Measurements from ENCODE around the gene SPP1. TPM values are rescaled to one million over a fixed set of nuclear protein-coding genes. Genes with fewer than 3 reads are reported as not detected.

The SPP1 gene
- total RNA-seq, 2 experiments from 2014 or later: not detected

GRCh38 chr4:87982036-87982435 lies 6.5 kb downstream of the SPP1 start:
- H3K9me3 ChIP-seq (ENCODE audit: control insufficient read depth in 1 of 2, insufficient read depth in 1 of 2, low read length in 2 of 2): no peaks in the 10 kb centered on the region
- no peak overlapping the region for H3K27ac Mint-ChIP-seq
- CTCF ChIA-PET: no interaction called here
- no peak for TF ChIP-seq CTCF (IDR thresholded peaks at IDR 0.05)
- no peak overlapping the region for H3K4me3 ChIP-seq (ENCODE audit: low read length)
- H3K36me3 ChIP-seq (ENCODE audit: insufficient read depth, low read length): no peaks in the 10 kb centered on the region
- no peaks in the 10 kb centered on the region for H3K4me1 ChIP-seq (ENCODE audit: insufficient read depth, low read length)
- ATAC-seq (ENCODE audit: poor library complexity): no peak
- H3K9me3 Mint-ChIP-seq: no peaks in the 10 kb centered on the region
- POLR2A ChIA-PET: no interaction called here
- no peaks in the 10 kb centered on the region for H3K4me1 Mint-ChIP-seq (ENCODE audit: low read depth)
- H3K27ac ChIP-seq (ENCODE audit: low read depth in 1 of 2, low read length in 2 of 2): no peak overlapping the region
- H3K36me3 Mint-ChIP-seq (ENCODE audit: low read depth): no peaks in the 10 kb centered on the region
- peaks cover 0 to 22% of the 10 kb centered on the region in 2 experiments for H3K27me3 ChIP-seq (ENCODE audit: control insufficient read depth in 1 of 2, insufficient read depth in 2 of 2, low read length in 2 of 2)
- DNase-seq: no peak
- H3K4me3 Mint-ChIP-seq: no peak overlapping the region
- H3K27me3 Mint-ChIP-seq: peaks cover 31% of the 10 kb centered on the region
- intact Hi-C loops (cut with DNase I, micrococcal nuclease): no loop called here

DNA sequence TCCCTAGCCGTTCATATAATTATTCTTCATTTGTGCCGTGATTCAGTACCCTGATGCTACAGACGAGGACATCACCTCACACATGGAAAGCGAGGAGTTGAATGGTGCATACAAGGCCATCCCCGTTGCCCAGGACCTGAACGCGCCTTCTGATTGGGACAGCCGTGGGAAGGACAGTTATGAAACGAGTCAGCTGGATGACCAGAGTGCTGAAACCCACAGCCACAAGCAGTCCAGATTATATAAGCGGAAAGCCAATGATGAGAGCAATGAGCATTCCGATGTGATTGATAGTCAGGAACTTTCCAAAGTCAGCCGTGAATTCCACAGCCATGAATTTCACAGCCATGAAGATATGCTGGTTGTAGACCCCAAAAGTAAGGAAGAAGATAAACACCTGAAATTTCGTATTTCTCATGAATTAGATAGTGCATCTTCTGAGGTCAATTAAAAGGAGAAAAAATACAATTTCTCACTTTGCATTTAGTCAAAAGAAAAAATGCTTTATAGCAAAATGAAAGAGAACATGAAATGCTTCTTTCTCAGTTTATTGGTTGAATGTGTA lies 7.0 kb downstream of the SPP1 start:
- ATAC-seq (ENCODE audit: poor library complexity): no peak
- H3K4me1 Mint-ChIP-seq (ENCODE audit: low read depth): no peaks in the 10 kb centered on the region
- no peak overlapping the region for H3K4me3 Mint-ChIP-seq
- H3K4me3 ChIP-seq (ENCODE audit: low read length): no peak overlapping the region
- POLR2A ChIA-PET: no interaction called here
- peaks cover 0 to 17% of the 10 kb centered on the region in 2 experiments for H3K27me3 ChIP-seq (ENCODE audit: control insufficient read depth in 1 of 2, insufficient read depth in 2 of 2, low read length in 2 of 2)
- H3K9me3 ChIP-seq (ENCODE audit: control insufficient read depth in 1 of 2, insufficient read depth in 1 of 2, low read length in 2 of 2): no peaks in the 10 kb centered on the region
- CTCF ChIA-PET: no interaction called here
- TF ChIP-seq CTCF (IDR thresholded peaks at IDR 0.05): no peak
- no peaks in the 10 kb centered on the region for H3K4me1 ChIP-seq (ENCODE audit: insufficient read depth, low read length)
- H3K36me3 Mint-ChIP-seq (ENCODE audit: low read depth): no peaks in the 10 kb centered on the region
- DNase-seq: no peak
- H3K27ac Mint-ChIP-seq: no peak overlapping the region
- H3K27me3 Mint-ChIP-seq: peaks cover 33% of the 10 kb centered on the region
- H3K36me3 ChIP-seq (ENCODE audit: insufficient read depth, low read length): no peaks in the 10 kb centered on the region
- no peak overlapping the region for H3K27ac ChIP-seq (ENCODE audit: low read depth in 1 of 2, low read length in 2 of 2)
- H3K9me3 Mint-ChIP-seq: no peaks in the 10 kb centered on the region
- intact Hi-C loops (cut with DNase I, micrococcal nuclease): no loop called here

GRCh38 chr4:87983996-87984395 lies 8.5 kb downstream of the SPP1 start:
- ChIA-PET POLR2A (no interaction called here), CTCF (no interaction called here)
- TF ChIP-seq CTCF (IDR thresholded peaks at IDR 0.05): no peak
- peaks cover 26% of the 10 kb centered on the region for H3K27me3 Mint-ChIP-seq
- ATAC-seq (ENCODE audit: poor library complexity) (no peak), DNase-seq (no peak)
- no peaks in the 10 kb centered on the region for H3K36me3 Mint-ChIP-seq (ENCODE audit: low read depth)
- no peak overlapping the region for H3K4me3 ChIP-seq (ENCODE audit: low read length)
- H3K4me3 Mint-ChIP-seq: no peak overlapping the region
- no peaks in the 10 kb centered on the region for H3K4me1 Mint-ChIP-seq (ENCODE audit: low read depth)
- intact Hi-C loops (cut with DNase I, micrococcal nuclease): no loop called here
- H3K36me3 ChIP-seq (ENCODE audit: insufficient read depth, low read length): no peaks in the 10 kb centered on the region
- no peaks in the 10 kb centered on the region for H3K9me3 Mint-ChIP-seq
- H3K9me3 ChIP-seq (ENCODE audit: control insufficient read depth in 1 of 2, insufficient read depth in 1 of 2, low read length in 2 of 2): no peaks in the 10 kb centered on the region
- no peaks in the 10 kb centered on the region for H3K4me1 ChIP-seq (ENCODE audit: insufficient read depth, low read length)
- H3K27ac ChIP-seq (ENCODE audit: low read depth in 1 of 2, low read length in 2 of 2): no peak overlapping the region
- H3K27me3 ChIP-seq (ENCODE audit: control insufficient read depth in 1 of 2, insufficient read depth in 2 of 2, low read length in 2 of 2): peaks cover 0 to 9% of the 10 kb centered on the region in 2 experiments
- H3K27ac Mint-ChIP-seq: no peak overlapping the region

Data from CD4-positive, alpha-beta T cell (primary cell).